Peyer's patch (tissue), 4 donors: ENCODE data around the gene ATF5. TPM values are rescaled to one million over a fixed set of nuclear protein-coding genes. Genes with fewer than 3 reads are reported as not detected.

ENCODE experiments used
- DNase-seq, 3 donors: peaks; one replicate each; pipeline ENCODE4 v3.0.0-alpha.2; 2017 to 2019
- H3K27ac ChIP-seq, 4 donors: fragments of 200-600 bp; sonication (generic); one replicate each; pipeline ENCODE4 v1.5.1; 2016 to 2019
- H3K27me3 ChIP-seq, 2 donors: fragments of 200-600 bp; sonication (generic); one replicate each; pipeline ENCODE4 v1.5.1; 2019
- H3K36me3 ChIP-seq, 3 donors: fragments of 200-600 bp; sonication (generic); one replicate each; pipeline ENCODE4 v1.5.1; 2016 to 2019
- H3K4me1 ChIP-seq, 4 donors: fragments of 200-600 bp; sonication (generic); one replicate each; pipeline ENCODE4 v1.5.1; 2016 to 2019
- H3K4me3 ChIP-seq, 4 donors: fragments of 200-600 bp; sonication (generic); 1 replicate in 3 of 4; 2 replicates in 1 of 4; pipeline ENCODE4 v1.5.1; 2016 to 2019; ENCODE audit warnings: mild to moderate bottlenecking in 1 of 4
- H3K9me3 ChIP-seq, 4 donors: fragments of 200-600 bp; sonication (generic); one replicate each; pipeline ENCODE4 v1.5.1; 2016 to 2019; ENCODE audit warnings: mild to moderate bottlenecking in 1 of 4
- CTCF ChIP-seq, 6 experiments: fragments of 450-650 bp in 4 of 6; fragments of 200-600 bp in 2 of 6; sonication (generic) in 1 of 6; IDR thresholded peaks; one replicate each; pipeline ENCODE4 v1.5.1; 2017 to 2019; ENCODE audit warnings: antibody characterized with exemption in 6 of 6, mild to moderate bottlenecking in 3 of 6, moderate library complexity in 1 of 6
- POLR2A ChIP-seq, 2 donors: fragments of 450-650 bp; IDR thresholded peaks; one replicate each; pipeline ENCODE4 v1.5.1; 2017; ENCODE audit warnings: antibody characterized with exemption in 2 of 2, mild to moderate bottlenecking in 2 of 2, moderate library complexity in 2 of 2
- total RNA-seq, 4 donors: library from RNA; depleted of rRNA; stranded (reverse); fragments of >200 nt; gene quantifications; one replicate each; pipeline ENCODE4 v1.1.0, GENCODE V29; 2016

The ATF5 gene
- total RNA-seq, 4 donors from 2014 or later: 3.3 to 21.4 (median 18.2) TPM

GRCh38 chr19:49932041-49932451 is 3.0 kb downstream of the ATF5 start:
- no peak for DNase-seq
- TF ChIP-seq POLR2A (IDR thresholded peaks at IDR 0.05): no peak
- H3K4me1 ChIP-seq: peaks cover 0 to 23% (median 5%) of the 10 kb centered on the region in 4 donors
- no peaks in the 10 kb centered on the region for H3K27me3 ChIP-seq
- no peak overlapping the region for H3K4me3 ChIP-seq
- peaks cover 0 to 2% (median 0%) of the 10 kb centered on the region in 3 donors for H3K36me3 ChIP-seq
- no peaks in the 10 kb centered on the region for H3K9me3 ChIP-seq
- H3K27ac ChIP-seq: no peak overlapping the region

GRCh38 chr19:49932731-49933131 is 3.7 kb downstream of the ATF5 start:
- Histone ChIP-seq H3K9me3 (no peaks in the 10 kb centered on the region), H3K4me3 (no peak overlapping the region), H3K4me1 (peaks cover 0 to 18% (median 6%) of the 10 kb centered on the region in 4 donors), H3K27me3 (no peaks in the 10 kb centered on the region), H3K27ac (no peak overlapping the region), H3K36me3 (no peaks in the 10 kb centered on the region)
- peak in 2 of 3 donors; percentile 37 to 62 for DNase-seq
- no peak for TF ChIP-seq POLR2A (IDR thresholded peaks at IDR 0.05)
- no peak for TF ChIP-seq CTCF (IDR thresholded peaks at IDR 0.05)

GRCh38 chr19:49933643-49934042 is 4.6 kb downstream of the ATF5 start:
- no peaks in the 10 kb centered on the region for H3K9me3 ChIP-seq
- TF ChIP-seq POLR2A (IDR thresholded peaks at IDR 0.05): no peak
- TF ChIP-seq CTCF (IDR thresholded peaks at IDR 0.05): no peak
- no peaks in the 10 kb centered on the region for H3K27me3 ChIP-seq
- H3K27ac ChIP-seq: no peak overlapping the region
- peaks cover 0 to 14% (median 6%) of the 10 kb centered on the region in 4 donors for H3K4me1 ChIP-seq
- DNase-seq: no peak
- no peaks in the 10 kb centered on the region for H3K36me3 ChIP-seq
- no peak overlapping the region for H3K4me3 ChIP-seq

GRCh38 chr19:49936549-49936948 is 7.5 kb downstream of the ATF5 start:
- Histone ChIP-seq H3K9me3 (no peaks in the 10 kb centered on the region), H3K4me1 (peaks cover 0 to 7% (median 3%) of the 10 kb centered on the region in 4 donors), H3K36me3 (no peaks in the 10 kb centered on the region), H3K4me3 (no peak overlapping the region), H3K27me3 (no peaks in the 10 kb centered on the region), H3K27ac (no peak overlapping the region)
- DNase-seq: no peak
- no peak for TF ChIP-seq POLR2A (IDR thresholded peaks at IDR 0.05)
- TF ChIP-seq CTCF (IDR thresholded peaks at IDR 0.05): no peak

GRCh38 chr19:49937750-49938381 is 8.9 kb downstream of the ATF5 start:
- DNase-seq: peak; percentile 64 to 86 (median 82)
- no peaks in the 10 kb centered on the region for H3K36me3 ChIP-seq
- H3K4me3 ChIP-seq: no peak overlapping the region
- TF ChIP-seq CTCF (IDR thresholded peaks at IDR 0.05): peak; percentile 88 to 98 (median 92)
- TF ChIP-seq POLR2A (IDR thresholded peaks at IDR 0.05): no peak
- no peak overlapping the region for H3K27ac ChIP-seq
- H3K27me3 ChIP-seq: no peaks in the 10 kb centered on the region
- H3K9me3 ChIP-seq: no peaks in the 10 kb centered on the region
- peaks cover 0 to 7% (median 3%) of the 10 kb centered on the region in 4 donors for H3K4me1 ChIP-seq

- H3K36me3 ChIP-seq: no peaks in the 10 kb centered on the region
- no peak for DNase-seq
- H3K9me3 ChIP-seq: no peaks in the 10 kb centered on the region
- no peak overlapping the region for H3K4me3 ChIP-seq
- peaks cover 0 to 7% (median 3%) of the 10 kb centered on the region in 4 donors for H3K4me1 ChIP-seq
- no peak overlapping the region for H3K27ac ChIP-seq
- TF ChIP-seq POLR2A (IDR thresholded peaks at IDR 0.05) (no peak), CTCF (IDR thresholded peaks at IDR 0.05) (no peak)
- H3K27me3 ChIP-seq: no peaks in the 10 kb centered on the region
Observed at GRCh38 chr19:49938662-49939061, 9.7 kb downstream of the ATF5 start.
